WTC11 (cell line): Measurements from ENCODE around the gene SGPL1. TPM values are rescaled to one million over a fixed set of nuclear protein-coding genes. Genes with fewer than 3 reads are reported as not detected.

Experiments
- ATAC-seq: fragments of 200-7000 bp; cut with Tn5 transposase; 2 replicates; pipeline ENCODE4 v1.10.0; 2021; ENCODE audit warnings: mild to moderate bottlenecking, moderate library complexity
- CTCF ChIA-PET: fragments of 300-600 bp; sonication (Branson Sonifier 250); formaldehyde crosslinking; loops from one replicate; lab custom pipeline; 2021; ENCODE audit warnings: antibody characterized with exemption; lab: Charles Lee
- POLR2A ChIA-PET: fragments of 350-600 bp; sonication (Branson Sonifier 250); formaldehyde crosslinking; loops from one replicate; lab custom pipeline; 2021; ENCODE audit warnings: antibody characterized with exemption; lab: Charles Lee
- DNase-seq: peaks from one replicate; pipeline ENCODE4 v3.0.0; 2021; ENCODE audit warnings: low spot score
- H3K27ac Mint-ChIP-seq: 2 replicates; pipeline ENCODE4 v1.8.0; 2021; ENCODE audit warnings: mixed read lengths
- H3K27me3 Mint-ChIP-seq: 2 replicates; pipeline ENCODE4 v1.8.0; 2021; ENCODE audit warnings: low read depth, mild to moderate bottlenecking, moderate library complexity, mixed read lengths
- H3K36me3 Mint-ChIP-seq: 2 replicates; pipeline ENCODE4 v1.8.0; 2021; ENCODE audit warnings: mixed read lengths
- H3K4me1 Mint-ChIP-seq: 2 replicates; pipeline ENCODE4 v1.8.0; 2022; ENCODE audit warnings: mixed read lengths
- H3K4me3 Mint-ChIP-seq: 2 replicates; pipeline ENCODE4 v1.8.0; 2021; ENCODE audit warnings: mild to moderate bottlenecking, moderate library complexity, mixed read lengths
- H3K9me3 Mint-ChIP-seq: 2 replicates; pipeline ENCODE4 v1.8.0; 2021; ENCODE audit warnings: mixed read lengths
- ATF1 ChIP-seq: sonication (generic); formaldehyde crosslinking; IDR thresholded peaks from 2 replicates; pipeline ENCODE4 v1.8.1; 2023; ENCODE audit warnings: mild to moderate bottlenecking, moderate library complexity, missing genetic modification reagents
- CREB1 ChIP-seq: sonication (generic); formaldehyde crosslinking; IDR thresholded peaks from 2 replicates; pipeline ENCODE4 v1.8.0; 2023; ENCODE audit warnings: mild to moderate bottlenecking, missing genetic modification reagents
- CREM ChIP-seq: sonication (generic); formaldehyde crosslinking; IDR thresholded peaks from 2 replicates; pipeline ENCODE4 v1.8.1; 2022; ENCODE audit warnings: mild to moderate bottlenecking, missing genetic modification reagents, moderate library complexity
- FOXJ3 ChIP-seq: sonication (generic); formaldehyde crosslinking; IDR thresholded peaks from 2 replicates; pipeline ENCODE4 v1.9.0; 2021; ENCODE audit warnings: missing genetic modification reagents, mild to moderate bottlenecking, borderline replicate concordance
- GABPB1 ChIP-seq: sonication (generic); formaldehyde crosslinking; IDR thresholded peaks from 2 replicates; pipeline ENCODE4 v1.8.1; 2023; ENCODE audit warnings: mild to moderate bottlenecking, missing genetic modification reagents
- GRHL2 ChIP-seq: fragments of 250-450 bp; sonication (Bioruptor Pico); IDR thresholded peaks from 2 replicates; pipeline ENCODE4 v1.8.0; 2022; ENCODE audit warnings: mild to moderate bottlenecking, moderate library complexity; ENCODE audit not compliant: insufficient replicate concordance, severe bottlenecking
- MXD4 ChIP-seq: fragments of 250-450 bp; sonication (Bioruptor Pico); IDR thresholded peaks from 2 replicates; pipeline ENCODE4 v1.8.0; 2021; ENCODE audit warnings: mild to moderate bottlenecking, moderate library complexity, borderline replicate concordance
- MYBL2 ChIP-seq: sonication (generic); formaldehyde crosslinking; IDR thresholded peaks from 2 replicates; pipeline ENCODE4 v1.8.1; 2023; ENCODE audit warnings: mild to moderate bottlenecking, moderate library complexity, missing genetic modification reagents
- NFYB ChIP-seq: sonication (generic); formaldehyde crosslinking; conservative IDR thresholded peaks from 2 replicates; pipeline ENCODE4 v1.8.0; 2022; ENCODE audit warnings: low read depth, missing genetic modification reagents
- RELA ChIP-seq: sonication (generic); formaldehyde crosslinking; IDR thresholded peaks from 2 replicates; pipeline ENCODE4 v1.8.1; 2022; ENCODE audit warnings: missing genetic modification reagents, mild to moderate bottlenecking, borderline replicate concordance
- SMAD4 ChIP-seq: sonication (generic); formaldehyde crosslinking; IDR thresholded peaks from 2 replicates; pipeline ENCODE4 v1.8.0; 2022; ENCODE audit warnings: mild to moderate bottlenecking, missing genetic modification reagents
- ZNF317 ChIP-seq: sonication (generic); formaldehyde crosslinking; IDR thresholded peaks from 2 replicates; pipeline ENCODE4 v1.8.1; 2023; ENCODE audit warnings: low read depth, mild to moderate bottlenecking, moderate library complexity, missing genetic modification reagents, borderline replicate concordance
- ZNF416 ChIP-seq: fragments of 250-450 bp; sonication (Bioruptor Pico); IDR thresholded peaks from 2 replicates; pipeline ENCODE4 v1.9.0; 2021; ENCODE audit warnings: mild to moderate bottlenecking, inconsistent platforms
- total RNA-seq: library from RNA; stranded (reverse); gene quantifications from 3 replicates; pipeline ENCODE4 v1.2.3, GENCODE V29; 2021
- TF ChIP-seq, protein P1 (sequence below): fragments of 200-600 bp; IDR thresholded peaks from 2 replicates; pipeline ENCODE4 v1.8.0; 2022; ENCODE audit warnings: antibody characterized with exemption
- TF ChIP-seq, protein P2 (sequence below): sonication (generic); formaldehyde crosslinking; IDR thresholded peaks from 2 replicates; pipeline ENCODE4 v1.8.0; 2023; ENCODE audit warnings: mild to moderate bottlenecking, missing genetic modification reagents
- TF ChIP-seq, protein P3 (sequence below): fragments of 250-450 bp; sonication (Bioruptor Pico); IDR thresholded peaks from 2 replicates; pipeline ENCODE4 v1.9.0; 2021; ENCODE audit warnings: mild to moderate bottlenecking
- TF ChIP-seq, protein P4 (sequence below): sonication (generic); formaldehyde crosslinking; IDR thresholded peaks from 2 replicates; pipeline ENCODE4 v1.8.0; 2023; ENCODE audit warnings: missing genetic modification reagents, mild to moderate bottlenecking, borderline replicate concordance
- TF ChIP-seq, protein P5 (sequence below): sonication (generic); formaldehyde crosslinking; conservative IDR thresholded peaks from 2 replicates; pipeline ENCODE4 v1.8.1; 2022; ENCODE audit warnings: mild to moderate bottlenecking, missing genetic modification reagents

The SGPL1 gene
- total RNA-seq, 1 experiment from 2014 or later = 44.6 TPM

DNA sequence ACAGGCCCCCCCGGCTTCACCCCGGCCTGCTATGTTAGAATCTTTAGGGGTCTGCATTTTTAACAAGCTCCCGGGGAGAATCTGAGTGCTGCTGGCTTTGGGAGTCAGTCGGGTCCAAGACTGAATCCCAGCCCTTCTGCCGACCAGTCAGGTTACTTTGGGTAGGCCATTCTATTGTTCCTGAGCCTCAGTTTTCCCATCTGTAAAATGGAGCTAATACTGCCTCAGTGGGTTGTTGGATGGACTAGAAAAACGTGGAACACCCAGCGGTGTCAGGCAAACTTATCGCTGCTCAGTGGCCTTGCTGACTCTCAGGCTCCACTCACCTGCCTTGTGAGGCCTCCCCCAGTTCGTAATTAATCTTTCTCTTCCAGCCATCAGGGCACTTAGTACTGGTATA is 42.3 kb upstream of the SGPL1 start (continued):
- TF ChIP-seq, protein P1, sequence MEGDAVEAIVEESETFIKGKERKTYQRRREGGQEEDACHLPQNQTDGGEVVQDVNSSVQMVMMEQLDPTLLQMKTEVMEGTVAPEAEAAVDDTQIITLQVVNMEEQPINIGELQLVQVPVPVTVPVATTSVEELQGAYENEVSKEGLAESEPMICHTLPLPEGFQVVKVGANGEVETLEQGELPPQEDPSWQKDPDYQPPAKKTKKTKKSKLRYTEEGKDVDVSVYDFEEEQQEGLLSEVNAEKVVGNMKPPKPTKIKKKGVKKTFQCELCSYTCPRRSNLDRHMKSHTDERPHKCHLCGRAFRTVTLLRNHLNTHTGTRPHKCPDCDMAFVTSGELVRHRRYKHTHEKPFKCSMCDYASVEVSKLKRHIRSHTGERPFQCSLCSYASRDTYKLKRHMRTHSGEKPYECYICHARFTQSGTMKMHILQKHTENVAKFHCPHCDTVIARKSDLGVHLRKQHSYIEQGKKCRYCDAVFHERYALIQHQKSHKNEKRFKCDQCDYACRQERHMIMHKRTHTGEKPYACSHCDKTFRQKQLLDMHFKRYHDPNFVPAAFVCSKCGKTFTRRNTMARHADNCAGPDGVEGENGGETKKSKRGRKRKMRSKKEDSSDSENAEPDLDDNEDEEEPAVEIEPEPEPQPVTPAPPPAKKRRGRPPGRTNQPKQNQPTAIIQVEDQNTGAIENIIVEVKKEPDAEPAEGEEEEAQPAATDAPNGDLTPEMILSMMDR = no peak
- TF ChIP-seq, protein P2, sequence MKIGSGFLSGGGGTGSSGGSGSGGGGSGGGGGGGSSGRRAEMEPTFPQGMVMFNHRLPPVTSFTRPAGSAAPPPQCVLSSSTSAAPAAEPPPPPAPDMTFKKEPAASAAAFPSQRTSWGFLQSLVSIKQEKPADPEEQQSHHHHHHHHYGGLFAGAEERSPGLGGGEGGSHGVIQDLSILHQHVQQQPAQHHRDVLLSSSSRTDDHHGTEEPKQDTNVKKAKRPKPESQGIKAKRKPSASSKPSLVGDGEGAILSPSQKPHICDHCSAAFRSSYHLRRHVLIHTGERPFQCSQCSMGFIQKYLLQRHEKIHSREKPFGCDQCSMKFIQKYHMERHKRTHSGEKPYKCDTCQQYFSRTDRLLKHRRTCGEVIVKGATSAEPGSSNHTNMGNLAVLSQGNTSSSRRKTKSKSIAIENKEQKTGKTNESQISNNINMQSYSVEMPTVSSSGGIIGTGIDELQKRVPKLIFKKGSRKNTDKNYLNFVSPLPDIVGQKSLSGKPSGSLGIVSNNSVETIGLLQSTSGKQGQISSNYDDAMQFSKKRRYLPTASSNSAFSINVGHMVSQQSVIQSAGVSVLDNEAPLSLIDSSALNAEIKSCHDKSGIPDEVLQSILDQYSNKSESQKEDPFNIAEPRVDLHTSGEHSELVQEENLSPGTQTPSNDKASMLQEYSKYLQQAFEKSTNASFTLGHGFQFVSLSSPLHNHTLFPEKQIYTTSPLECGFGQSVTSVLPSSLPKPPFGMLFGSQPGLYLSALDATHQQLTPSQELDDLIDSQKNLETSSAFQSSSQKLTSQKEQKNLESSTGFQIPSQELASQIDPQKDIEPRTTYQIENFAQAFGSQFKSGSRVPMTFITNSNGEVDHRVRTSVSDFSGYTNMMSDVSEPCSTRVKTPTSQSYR (CRISPR knock-in tag) = no peak
- TF ChIP-seq CREM (CRISPR knock-in tag) = no peak

DNA sequence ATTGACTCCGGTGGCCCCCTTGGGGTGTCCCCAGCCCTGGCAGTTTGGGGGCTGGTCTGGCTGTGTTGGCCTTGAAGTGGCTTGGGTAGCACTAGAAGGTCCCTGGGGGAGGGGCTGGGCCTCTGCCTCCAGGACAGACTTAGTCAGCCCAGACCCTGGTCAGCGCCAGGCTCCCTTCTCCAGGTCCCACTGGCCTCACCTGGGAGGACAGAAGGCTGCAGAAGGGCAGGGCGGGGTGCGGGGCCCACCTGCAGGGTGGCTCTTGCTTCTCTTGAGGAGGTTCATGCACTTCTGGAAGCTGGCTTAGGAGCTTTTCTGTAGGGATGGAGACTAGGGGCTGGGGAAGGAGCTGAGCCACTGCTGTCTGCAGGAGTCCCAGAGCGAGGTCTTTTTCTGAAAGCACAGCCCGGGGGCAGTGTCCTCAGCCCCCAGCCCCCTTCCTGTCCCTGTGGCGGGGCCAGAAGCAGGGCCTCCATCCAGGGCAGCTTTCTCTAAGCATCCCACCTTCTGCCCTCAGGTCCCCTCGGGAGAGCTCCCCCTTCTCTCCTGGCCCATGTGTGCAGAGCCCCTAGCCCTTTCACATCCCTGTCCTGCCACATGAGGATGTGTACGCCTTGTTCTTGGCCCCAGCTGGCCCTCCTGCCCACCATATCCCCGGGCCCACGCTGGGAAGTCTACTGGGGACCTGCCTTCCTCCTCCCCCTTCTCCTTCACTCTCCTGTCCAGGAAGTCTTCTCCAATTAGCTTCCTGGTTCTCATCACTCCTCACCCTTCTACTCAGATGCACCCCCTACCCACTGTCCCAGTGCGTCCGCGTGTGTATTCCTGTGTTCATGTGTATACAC is 41.6 kb upstream of the SGPL1 start:
- CTCF ChIA-PET = no interaction called here
- Mint-ChIP-seq H3K36me3 (no peaks in the 10 kb centered on the region), H3K27ac (no peak overlapping the region), H3K27me3 (no peaks in the 10 kb centered on the region; the same call in 1 of the 2 replicates), H3K9me3 (peaks cover 4% of the 10 kb centered on the region; the same call in 1 of the 2 replicates), H3K4me1 (peaks cover 3% of the 10 kb centered on the region; the same call in 1 of the 2 replicates), H3K4me3 (no peak overlapping the region)
- no peak for DNase-seq
- POLR2A ChIA-PET = interaction anchor here (0.6 kb wide), 1 partner anchor 251 kb away, joined by 4 read pairs; no protein-coding TSS in a partner anchor
- ATAC-seq = no peak
- no peak for TF ChIP-seq GRHL2
- TF ChIP-seq MYBL2 (CRISPR knock-in tag) = no peak
- no peak for TF ChIP-seq ATF1 (CRISPR knock-in tag)

DNA sequence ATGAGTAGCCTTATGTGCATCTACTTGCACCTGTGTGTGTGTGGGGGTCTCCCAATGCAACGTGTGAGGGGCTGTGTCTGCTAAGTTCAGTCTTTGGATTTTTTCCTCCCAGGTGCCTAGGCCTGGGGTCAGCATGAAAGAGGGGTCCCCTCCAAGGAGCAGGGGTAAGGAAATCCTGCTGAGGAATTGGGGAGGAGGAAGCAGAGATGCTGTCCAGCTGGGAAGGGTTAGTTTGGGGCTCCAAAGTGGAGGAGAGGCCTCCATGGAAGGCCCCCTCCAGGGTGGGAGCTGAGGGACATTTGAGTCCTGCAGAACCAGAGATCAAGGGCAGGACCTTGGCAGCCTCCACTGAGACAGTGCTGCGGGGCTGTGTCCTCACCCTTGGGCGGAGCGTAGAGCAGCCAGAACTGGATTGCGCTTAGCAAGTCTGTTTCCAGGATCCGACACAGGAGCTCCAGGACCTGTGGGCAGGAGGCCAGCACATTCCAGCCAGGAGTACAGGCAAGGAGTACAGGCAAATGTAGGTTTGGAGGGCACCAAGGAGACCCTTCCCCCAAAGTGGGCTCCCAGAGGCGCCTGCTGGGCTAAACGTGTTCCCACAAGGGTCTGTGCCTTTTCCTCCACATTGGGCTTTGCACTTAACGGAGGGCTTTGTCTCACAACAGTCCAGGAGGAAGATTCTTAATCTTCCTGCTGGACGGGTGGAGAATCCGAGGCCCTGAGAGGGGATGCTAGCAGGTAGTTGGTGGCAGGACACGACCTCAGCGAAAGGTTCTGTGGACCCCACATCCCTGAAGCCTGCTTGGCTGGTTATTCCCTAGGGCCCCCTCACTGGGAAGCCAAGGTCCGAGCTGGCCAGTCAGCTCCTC is 40.7 kb upstream of the SGPL1 start:
- DNase-seq = no peak
- no peak for ATAC-seq
- Mint-ChIP-seq H3K36me3 (no peaks in the 10 kb centered on the region), H3K9me3 (no peaks in the 10 kb centered on the region), H3K27me3 (no peaks in the 10 kb centered on the region; the same call in 1 of the 2 replicates), H3K27ac (no peak overlapping the region), H3K4me3 (no peak overlapping the region), H3K4me1 (peaks cover 3% of the 10 kb centered on the region; the same call in 1 of the 2 replicates)
- CTCF ChIA-PET = no interaction called here
- POLR2A ChIA-PET = interaction anchor here (0.6 kb wide), 1 partner anchor 252 kb away, joined by 4 read pairs; no protein-coding TSS in a partner anchor
- TF ChIP-seq RELA (no peak), MXD4 (no peak), ZNF317 (CRISPR knock-in tag) (no peak), SMAD4 (CRISPR knock-in tag) (no peak), CREB1 (CRISPR knock-in tag) (no peak), NFYB (CRISPR knock-in tag) (no peak), GABPB1 (CRISPR knock-in tag) (no peak), FOXJ3 (no peak), ZNF416 (CRISPR knock-in tag) (no peak)
- TF ChIP-seq, protein P3, sequence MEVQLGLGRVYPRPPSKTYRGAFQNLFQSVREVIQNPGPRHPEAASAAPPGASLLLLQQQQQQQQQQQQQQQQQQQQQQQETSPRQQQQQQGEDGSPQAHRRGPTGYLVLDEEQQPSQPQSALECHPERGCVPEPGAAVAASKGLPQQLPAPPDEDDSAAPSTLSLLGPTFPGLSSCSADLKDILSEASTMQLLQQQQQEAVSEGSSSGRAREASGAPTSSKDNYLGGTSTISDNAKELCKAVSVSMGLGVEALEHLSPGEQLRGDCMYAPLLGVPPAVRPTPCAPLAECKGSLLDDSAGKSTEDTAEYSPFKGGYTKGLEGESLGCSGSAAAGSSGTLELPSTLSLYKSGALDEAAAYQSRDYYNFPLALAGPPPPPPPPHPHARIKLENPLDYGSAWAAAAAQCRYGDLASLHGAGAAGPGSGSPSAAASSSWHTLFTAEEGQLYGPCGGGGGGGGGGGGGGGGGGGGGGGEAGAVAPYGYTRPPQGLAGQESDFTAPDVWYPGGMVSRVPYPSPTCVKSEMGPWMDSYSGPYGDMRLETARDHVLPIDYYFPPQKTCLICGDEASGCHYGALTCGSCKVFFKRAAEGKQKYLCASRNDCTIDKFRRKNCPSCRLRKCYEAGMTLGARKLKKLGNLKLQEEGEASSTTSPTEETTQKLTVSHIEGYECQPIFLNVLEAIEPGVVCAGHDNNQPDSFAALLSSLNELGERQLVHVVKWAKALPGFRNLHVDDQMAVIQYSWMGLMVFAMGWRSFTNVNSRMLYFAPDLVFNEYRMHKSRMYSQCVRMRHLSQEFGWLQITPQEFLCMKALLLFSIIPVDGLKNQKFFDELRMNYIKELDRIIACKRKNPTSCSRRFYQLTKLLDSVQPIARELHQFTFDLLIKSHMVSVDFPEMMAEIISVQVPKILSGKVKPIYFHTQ (CRISPR knock-in tag) = no peak
- TF ChIP-seq, protein P4, sequence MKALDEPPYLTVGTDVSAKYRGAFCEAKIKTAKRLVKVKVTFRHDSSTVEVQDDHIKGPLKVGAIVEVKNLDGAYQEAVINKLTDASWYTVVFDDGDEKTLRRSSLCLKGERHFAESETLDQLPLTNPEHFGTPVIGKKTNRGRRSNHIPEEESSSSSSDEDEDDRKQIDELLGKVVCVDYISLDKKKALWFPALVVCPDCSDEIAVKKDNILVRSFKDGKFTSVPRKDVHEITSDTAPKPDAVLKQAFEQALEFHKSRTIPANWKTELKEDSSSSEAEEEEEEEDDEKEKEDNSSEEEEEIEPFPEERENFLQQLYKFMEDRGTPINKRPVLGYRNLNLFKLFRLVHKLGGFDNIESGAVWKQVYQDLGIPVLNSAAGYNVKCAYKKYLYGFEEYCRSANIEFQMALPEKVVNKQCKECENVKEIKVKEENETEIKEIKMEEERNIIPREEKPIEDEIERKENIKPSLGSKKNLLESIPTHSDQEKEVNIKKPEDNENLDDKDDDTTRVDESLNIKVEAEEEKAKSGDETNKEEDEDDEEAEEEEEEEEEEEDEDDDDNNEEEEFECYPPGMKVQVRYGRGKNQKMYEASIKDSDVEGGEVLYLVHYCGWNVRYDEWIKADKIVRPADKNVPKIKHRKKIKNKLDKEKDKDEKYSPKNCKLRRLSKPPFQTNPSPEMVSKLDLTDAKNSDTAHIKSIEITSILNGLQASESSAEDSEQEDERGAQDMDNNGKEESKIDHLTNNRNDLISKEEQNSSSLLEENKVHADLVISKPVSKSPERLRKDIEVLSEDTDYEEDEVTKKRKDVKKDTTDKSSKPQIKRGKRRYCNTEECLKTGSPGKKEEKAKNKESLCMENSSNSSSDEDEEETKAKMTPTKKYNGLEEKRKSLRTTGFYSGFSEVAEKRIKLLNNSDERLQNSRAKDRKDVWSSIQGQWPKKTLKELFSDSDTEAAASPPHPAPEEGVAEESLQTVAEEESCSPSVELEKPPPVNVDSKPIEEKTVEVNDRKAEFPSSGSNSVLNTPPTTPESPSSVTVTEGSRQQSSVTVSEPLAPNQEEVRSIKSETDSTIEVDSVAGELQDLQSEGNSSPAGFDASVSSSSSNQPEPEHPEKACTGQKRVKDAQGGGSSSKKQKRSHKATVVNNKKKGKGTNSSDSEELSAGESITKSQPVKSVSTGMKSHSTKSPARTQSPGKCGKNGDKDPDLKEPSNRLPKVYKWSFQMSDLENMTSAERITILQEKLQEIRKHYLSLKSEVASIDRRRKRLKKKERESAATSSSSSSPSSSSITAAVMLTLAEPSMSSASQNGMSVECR (CRISPR knock-in tag) = no peak
- TF ChIP-seq, protein P5, sequence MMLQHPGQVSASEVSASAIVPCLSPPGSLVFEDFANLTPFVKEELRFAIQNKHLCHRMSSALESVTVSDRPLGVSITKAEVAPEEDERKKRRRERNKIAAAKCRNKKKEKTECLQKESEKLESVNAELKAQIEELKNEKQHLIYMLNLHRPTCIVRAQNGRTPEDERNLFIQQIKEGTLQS = no peak
